ENCODE measurements around the gene DNAJC5. TPM values are rescaled to one million over a fixed set of nuclear protein-coding genes. Genes with fewer than 3 reads are reported as not detected.
A peak's percentile ranks its signal among the peaks of the same experiment; 100 is the strongest.

Gene DNAJC5
- total RNA-seq, 1 donor from 2014 or later = 57.9 TPM

- Mint-ChIP-seq H3K27ac (ENCODE audit: unreplicated experiment) (no peak overlapping the region), H3K4me3 (ENCODE audit: unreplicated experiment) (peak overlapping the region; percentile 9), H3K9me3 (ENCODE audit: unreplicated experiment) (peaks cover 4% of the 10 kb centered on the region), H3K36me3 (ENCODE audit: unreplicated experiment) (no peaks in the 10 kb centered on the region), H3K27me3 (ENCODE audit: unreplicated experiment) (peaks cover 7% of the 10 kb centered on the region), H3K4me1 (ENCODE audit: low read depth, unreplicated experiment) (peaks cover 8% of the 10 kb centered on the region)
- DNase-seq = no peak
- TF ChIP-seq CTCF (IDR thresholded peaks at IDR 0.05; ENCODE audit: partially characterized antibody, unreplicated experiment) = no peak
These were observed 88.0 kb downstream of the DNAJC5 start for GRCh38 chr20:63982937-63983336.

Small RNAs within 50 kb of the gene (microRNA-seq; reads per million reads assigned to microRNA genes)
- gene MIR1914 (ENCODE audit: unreplicated experiment) (29.5 reads per million, percentile 62 among the genes with 10 or more reads in this experiment), gene MIR647 (ENCODE audit: unreplicated experiment) (not detected), gene MIR941-1 (ENCODE audit: unreplicated experiment) (not detected), gene MIR941-2 (ENCODE audit: unreplicated experiment) (not detected), gene MIR941-3 (ENCODE audit: unreplicated experiment) (not detected), gene MIR941-4 (ENCODE audit: unreplicated experiment) (not detected), gene MIR941-5 (ENCODE audit: unreplicated experiment) (not detected)

Other genes starting within 250 kb of the DNAJC5 start
- gene STMN3, start 241.7 kb upstream of the DNAJC5 start, total RNA-seq (ENCODE audit: unreplicated experiment) = 459 TPM
- gene RTEL1, start 236.8 kb upstream of the DNAJC5 start, total RNA-seq (ENCODE audit: unreplicated experiment) = 36.3 TPM
- gene TNFRSF6B, start 198.5 kb upstream of the DNAJC5 start, total RNA-seq (ENCODE audit: unreplicated experiment) = not detected
- gene ARFRP1, start 187.2 kb upstream of the DNAJC5 start, total RNA-seq (ENCODE audit: unreplicated experiment) = 51.9 TPM
- 41.5 TPM for gene ZGPAT, start 187.1 kb upstream of the DNAJC5 start, total RNA-seq (ENCODE audit: unreplicated experiment)
- gene LIME1, start 158.5 kb upstream of the DNAJC5 start, total RNA-seq (ENCODE audit: unreplicated experiment) = 16.6 TPM
- gene SLC2A4RG, start 155.3 kb upstream of the DNAJC5 start, total RNA-seq (ENCODE audit: unreplicated experiment) = 47.9 TPM
- gene ZBTB46, start 63.9 kb upstream of the DNAJC5 start, total RNA-seq (ENCODE audit: unreplicated experiment) = 94.4 TPM
- not detected for gene ABHD16B, start 33.6 kb upstream of the DNAJC5 start, total RNA-seq (ENCODE audit: unreplicated experiment)
- 109 TPM for gene TPD52L2, start 29.9 kb upstream of the DNAJC5 start, total RNA-seq (ENCODE audit: unreplicated experiment)
- 130 TPM for gene UCKL1, start 61.3 kb downstream of the DNAJC5 start, total RNA-seq (ENCODE audit: unreplicated experiment)
- gene ZNF512B, start 74.8 kb downstream of the DNAJC5 start, total RNA-seq (ENCODE audit: unreplicated experiment) = 32.2 TPM
- 3.1 TPM for gene SAMD10, start 84.5 kb downstream of the DNAJC5 start, total RNA-seq (ENCODE audit: unreplicated experiment)
- 60.9 TPM for gene PRPF6, start 86.0 kb downstream of the DNAJC5 start, total RNA-seq (ENCODE audit: unreplicated experiment)
- 3.9 TPM for gene C20orf204, start 141.1 kb downstream of the DNAJC5 start, total RNA-seq (ENCODE audit: unreplicated experiment)
- 0.66 TPM for gene SOX18, start 154.5 kb downstream of the DNAJC5 start, total RNA-seq (ENCODE audit: unreplicated experiment)
- gene TCEA2, start 168.1 kb downstream of the DNAJC5 start, total RNA-seq (ENCODE audit: unreplicated experiment) = 102 TPM
- gene RGS19, start 184.4 kb downstream of the DNAJC5 start, total RNA-seq (ENCODE audit: unreplicated experiment) = 4.4 TPM
- gene OPRL1, start 185.0 kb downstream of the DNAJC5 start, total RNA-seq (ENCODE audit: unreplicated experiment) = 2.9 TPM
- gene LKAAEAR1, start 189.3 kb downstream of the DNAJC5 start, total RNA-seq (ENCODE audit: unreplicated experiment) = not detected
- gene NPBWR2, start 212.4 kb downstream of the DNAJC5 start, total RNA-seq (ENCODE audit: unreplicated experiment) = not detected